ENCODE measurements around the gene TTC13.

The TTC13 gene

DNA sequence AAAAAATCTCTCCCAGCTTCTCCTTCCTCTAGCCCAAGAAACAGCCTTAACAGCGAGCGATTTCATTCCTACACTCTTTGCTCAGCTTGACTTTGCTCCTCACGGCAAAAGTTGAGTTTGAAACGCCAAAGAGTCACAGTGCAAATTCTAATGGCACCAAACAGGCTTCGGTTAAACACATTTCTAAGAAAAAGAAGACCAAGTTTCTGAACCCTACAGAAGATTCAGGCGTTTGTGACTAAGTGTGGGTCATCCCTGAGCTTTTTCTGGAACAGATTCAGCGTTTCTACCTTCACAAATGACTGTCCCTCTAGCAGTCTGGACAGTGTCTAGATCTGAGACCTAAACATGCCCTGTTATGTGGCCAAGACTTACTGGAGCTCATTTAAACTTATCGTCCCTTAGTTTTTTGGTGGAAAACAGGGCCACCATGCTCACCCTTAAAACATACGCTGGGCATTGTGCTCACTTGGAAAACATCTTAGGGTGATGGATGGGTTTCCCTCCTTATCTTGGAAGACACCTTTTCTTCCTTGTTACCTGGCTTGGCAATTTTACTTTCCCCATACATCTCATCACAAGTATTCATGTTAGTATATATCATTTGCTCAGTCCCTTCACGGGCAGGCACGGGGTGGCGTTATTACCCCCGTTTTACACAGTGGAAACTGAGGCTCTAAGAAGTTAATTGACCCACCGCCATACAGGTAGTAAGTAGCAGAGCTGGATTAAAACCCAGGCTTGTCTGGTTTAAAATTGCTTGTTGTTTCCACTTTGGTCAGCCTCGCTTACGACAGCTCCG is 111.4 kb downstream of the TTC13 start:
- no peak for DNase-seq

DNA sequence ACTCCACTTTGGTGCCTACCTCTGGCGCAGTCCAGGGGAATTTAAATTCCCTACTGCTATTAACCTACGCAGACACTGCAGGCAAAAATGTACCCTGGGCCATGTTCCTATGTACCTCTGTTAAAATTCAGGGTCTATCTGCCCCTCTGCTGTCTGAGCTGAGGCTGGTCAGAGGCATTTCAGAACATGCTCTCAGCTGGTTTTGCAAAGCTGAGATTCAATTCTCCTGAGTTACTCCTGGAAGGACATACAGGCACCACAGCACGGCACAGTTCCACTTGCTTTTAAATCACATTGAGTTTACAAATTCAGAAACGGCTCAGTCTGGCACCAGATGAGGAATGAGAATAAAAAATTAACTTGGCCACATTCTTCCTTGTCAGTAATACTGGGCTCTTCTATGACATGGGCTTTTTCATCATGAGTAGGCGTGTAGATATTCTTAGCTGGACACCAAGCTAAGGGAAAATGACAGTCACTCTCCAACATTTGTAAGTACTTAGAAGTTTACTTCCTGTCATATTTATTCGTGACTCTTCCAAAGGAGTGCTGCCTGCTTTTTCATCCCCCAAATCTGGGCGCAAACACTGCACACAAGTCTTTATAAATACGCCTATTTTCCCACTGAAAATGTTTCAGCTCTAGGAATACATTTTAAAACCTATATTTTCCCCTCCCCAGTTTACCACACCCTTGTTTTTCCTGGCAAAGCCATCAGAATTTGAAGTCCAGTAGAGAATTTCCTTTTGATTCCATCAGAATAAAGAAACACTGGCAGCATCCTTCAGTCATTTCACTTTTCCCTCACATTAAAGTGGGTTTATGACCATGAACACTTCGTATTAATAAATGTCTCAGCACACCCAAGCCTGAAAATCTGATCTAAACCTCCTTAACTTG is 112.2 kb downstream of the TTC13 start:
- DNase-seq = no peak

DNA sequence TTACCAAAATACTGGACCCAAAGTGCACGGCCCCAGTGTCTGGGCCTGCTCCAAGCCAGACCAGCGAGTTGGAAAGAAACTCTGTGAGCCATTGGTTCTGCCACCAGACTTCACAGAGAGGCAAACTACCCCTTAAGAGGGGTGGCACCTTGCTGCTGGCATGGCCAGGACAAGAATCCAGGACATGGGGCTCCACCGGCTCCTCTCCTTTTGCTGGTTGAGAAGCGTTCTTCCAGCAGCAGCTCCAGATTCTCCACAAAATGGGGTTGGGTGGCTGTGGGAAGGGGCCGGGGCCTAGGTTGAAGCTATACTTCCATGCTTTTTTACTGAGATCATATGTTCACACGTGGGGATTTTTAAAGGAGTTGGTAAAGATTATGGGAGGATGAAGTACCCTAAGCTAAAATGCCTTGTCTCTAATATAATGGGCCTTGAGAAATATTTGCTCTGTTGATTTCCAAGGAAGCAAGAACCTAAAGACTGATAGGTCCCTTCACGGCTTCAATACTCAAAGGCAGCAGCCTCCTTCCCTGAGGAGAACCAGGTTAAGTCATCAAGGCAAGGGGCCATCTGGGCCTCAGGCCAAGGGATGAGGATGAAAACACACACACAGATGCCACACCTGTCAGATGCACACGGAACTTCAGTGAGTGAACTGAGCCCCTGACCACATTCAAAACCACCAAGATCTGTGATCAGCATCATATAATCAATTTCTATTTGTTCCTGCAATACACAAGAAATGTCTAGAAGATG is 113.4 kb downstream of the TTC13 start:
- no peak for DNase-seq

DNA sequence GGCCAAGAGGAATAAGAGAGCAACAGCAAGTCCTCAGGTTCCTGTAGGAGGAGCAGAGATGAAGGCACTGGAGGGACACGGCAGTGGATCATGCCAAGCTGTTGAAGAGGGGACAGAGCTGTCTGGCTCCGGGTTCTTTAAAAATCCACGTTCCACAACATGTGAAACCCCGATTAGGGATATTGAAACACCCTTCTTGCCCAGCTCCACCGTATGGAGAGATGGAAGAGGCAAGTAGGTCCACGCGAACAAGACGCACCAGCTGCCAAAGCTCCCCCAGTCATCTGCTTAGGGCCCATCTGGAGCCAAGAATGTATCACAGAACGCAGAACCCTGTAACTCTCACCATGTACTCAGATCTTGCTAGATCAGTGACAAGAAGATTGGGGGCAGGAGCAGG is 114.2 kb downstream of the TTC13 start:
- DNase-seq = no peak

DNA sequence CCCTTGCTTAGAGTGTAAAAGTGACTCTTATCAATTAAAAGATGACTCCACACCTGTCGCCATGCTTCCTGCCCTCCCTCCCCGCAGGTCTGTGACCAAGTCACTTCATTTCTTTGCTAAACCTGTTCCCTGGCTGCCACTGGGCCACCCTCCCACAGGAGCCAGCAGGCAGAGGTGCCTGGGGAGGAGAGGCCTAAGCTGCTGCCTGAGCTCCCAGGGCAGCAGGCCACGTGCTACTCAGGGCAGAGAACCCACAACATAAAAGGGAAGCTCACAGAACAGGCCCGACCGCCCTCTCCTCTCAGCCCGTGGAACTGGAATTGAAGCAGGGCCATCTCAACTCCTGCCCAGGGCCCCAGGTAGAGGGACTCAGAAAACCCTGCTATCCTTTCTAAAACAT is 115.2 kb downstream of the TTC13 start:
- no peak for DNase-seq

DNA sequence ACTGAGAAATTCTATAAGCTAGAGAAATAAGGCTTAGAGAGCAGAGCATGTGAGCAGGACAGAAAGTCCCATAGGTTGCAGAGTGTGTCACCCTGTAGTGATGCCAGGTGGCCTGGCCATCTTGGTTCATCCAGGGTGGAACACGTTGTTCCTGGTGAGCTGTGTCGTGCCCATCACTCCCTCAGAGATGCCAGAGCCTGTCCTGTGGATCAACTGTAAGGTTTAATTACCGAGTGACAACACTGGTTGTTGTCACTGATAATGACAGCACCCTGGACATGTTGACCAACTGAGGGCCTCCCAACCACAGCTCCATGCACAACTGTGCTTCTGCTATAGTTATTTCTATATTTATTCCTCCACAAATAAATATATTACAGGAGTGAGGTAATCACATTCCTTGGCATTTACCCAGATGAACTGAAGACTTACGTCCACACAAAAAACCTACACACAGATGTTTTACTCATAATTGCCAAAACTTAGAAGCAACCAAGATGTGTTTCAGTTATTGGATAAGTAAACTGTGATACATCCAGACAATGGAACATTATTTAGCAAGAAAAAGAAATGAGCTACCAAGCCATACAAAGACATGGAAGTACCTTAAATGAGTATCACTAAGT is 116.6 kb downstream of the TTC13 start:
- DNase-seq = no peak

DNA sequence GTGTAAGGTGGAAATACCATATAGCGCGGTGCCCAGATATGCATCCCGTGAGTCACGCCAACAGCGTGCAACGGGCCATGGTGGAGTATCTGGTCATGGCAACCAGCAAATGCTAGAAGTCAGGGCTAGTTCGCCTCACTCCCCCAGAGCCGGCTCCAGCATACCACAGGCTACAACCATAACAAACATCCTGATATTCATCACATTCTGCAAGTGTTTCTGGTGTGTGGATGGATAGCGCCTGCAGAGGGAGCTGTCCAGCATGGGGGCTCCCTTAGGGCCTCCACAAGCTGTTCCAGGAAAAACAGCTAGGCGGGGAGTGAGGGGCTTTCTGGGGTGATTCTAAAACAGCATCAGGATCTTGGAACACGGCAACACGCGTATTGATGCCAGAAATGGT is 117.2 kb downstream of the TTC13 start:
- no peak for DNase-seq

DNA sequence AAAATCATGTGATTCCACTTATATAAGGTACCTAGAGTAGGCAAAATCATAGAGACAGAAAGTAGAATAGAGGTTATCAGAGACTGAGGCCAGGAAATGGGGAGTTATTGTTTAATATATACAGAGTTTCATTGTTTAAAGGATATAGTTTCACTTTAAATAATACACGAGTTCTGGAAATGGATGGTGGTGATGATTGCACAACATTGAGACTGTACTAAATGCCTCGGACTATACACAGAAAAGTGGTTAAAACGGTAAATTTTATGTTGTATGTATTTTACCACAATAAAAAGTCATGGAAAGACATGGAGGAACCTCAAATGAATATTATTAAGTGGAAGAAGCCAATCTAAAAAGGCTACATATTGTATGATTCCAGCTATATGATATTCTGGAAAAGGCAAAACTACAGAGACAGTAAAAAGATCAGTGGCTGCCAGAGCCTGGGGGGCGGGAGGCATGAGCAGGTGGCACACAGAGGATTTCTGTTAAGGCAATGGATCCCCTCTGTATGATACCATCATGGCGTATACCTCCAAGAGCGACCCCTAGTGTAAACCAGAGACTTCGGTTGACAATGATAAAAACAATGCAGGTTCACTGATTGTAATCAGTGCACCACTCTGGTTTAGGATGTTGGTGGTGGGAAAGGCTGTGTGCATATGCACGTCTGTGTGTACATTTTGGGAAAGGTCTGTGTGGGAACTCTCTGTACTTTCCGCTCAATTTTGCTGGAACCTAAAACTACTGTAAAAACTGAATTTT is 117.9 kb downstream of the TTC13 start:
- no peak for DNase-seq

DNA sequence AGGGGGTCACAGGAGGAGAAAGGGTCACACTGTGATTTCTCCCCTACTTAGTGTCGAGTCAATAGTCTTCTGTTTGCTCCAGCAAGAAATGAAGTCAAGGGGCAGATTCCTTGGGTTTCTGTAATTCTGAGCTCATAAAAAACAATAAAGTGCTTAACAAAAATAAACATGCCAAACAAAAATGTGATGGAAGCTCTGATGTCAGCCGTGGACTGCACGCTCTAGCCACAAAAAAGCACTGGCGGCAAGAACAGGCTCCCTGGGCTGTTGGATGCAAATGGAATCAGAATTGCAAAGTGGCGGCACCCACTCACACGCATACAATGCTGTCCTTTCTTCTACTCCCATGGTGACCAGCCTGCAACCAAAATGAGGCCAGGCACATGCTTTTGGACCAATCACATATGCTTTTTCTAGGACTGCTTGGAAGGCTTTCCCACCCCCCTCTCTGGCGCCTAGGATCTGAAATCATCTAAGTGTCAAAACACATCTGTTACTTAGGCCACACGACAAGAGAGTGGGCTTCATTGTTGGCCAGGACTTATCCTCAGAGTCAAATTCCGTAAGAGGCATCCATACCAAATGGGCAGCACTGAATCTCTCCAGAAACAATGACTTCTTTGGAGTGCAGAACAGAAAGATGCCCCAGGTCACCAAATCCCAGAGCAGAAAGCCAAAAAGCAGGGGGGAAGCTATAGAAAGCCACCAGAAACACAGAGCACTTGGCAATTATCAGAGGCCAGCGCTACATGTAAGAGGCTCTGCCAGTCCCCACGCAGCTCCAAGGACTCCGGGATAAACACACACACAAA is 119.5 kb downstream of the TTC13 start:
- no peak for DNase-seq

DNA sequence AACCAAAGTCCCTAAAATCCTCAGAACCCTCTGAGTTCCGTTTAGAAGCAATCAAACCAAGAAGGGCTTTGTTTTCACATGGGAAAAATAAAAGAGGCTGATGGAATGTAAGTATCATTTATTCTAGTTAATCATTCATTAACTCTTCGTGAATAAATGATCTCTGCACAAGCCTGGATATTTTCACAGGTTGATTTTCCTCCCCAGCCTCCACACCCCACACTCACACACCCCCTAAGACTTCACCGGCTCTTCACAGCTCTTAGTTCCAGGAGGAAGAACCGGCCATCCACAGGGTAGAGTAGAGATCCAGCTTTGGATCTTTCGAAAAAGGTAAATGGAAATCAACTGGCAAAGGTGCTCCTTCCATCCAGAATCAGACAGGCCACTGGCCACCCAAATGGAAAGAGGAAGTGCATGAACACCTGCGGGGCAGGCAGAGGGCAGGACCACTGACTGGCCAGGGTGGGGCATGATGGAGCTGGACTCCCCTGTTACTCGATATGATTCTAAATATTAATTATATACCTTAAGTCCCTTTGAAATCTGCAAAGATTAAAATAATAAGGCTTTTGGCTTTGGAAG is 120.3 kb downstream of the TTC13 start:
- no peak for DNase-seq

DNA sequence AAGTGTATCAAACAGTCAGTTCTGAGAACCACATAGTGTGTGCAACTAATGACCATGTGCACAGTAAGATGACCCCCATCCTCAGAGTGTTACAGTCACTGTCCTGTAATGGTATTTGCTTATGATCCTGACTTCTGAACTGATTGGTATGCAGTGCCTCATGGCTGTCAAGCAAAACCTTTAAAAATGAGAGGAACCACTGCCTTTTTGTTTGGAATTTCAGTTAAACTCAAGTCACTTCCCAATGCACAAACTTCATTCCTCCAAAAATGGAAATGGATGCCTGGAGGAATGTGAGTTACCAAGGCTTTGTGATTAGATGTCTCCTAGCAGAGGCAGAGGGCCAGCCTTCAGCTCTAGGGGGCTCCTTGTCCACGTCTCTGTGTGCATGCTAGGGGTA is 120.8 kb downstream of the TTC13 start:
- no peak for DNase-seq

DNA sequence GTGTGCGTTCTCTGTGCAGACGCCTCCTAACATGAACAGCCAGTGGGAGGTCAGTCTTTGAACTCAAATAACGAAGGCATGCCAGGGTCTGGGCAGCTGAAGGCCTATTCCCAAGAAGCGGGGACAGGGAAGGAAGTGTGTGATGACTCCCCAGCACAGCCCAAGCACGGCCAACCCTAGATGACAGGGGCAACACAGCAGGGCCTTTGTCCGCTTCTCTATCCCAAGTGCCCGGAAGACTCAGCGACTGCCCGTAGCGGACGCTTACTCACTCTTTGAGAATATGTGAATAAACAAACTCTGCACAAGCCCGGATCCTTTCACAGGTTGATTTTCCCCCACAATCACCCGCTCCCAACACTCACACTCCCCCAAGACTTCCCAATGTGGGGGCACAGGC is 121.6 kb downstream of the TTC13 start:
- no peak for DNase-seq
